G401 (cell line): ENCODE data around the gene RAB6D. TPM values are rescaled to one million over a fixed set of nuclear protein-coding genes. Genes with fewer than 3 reads are reported as not detected.
A peak's percentile ranks its signal among the peaks of the same experiment; 100 is the strongest.
"Not testable (repeated sequence)": the region's sequence is repeated elsewhere in the genome, so short reads cannot be mapped to it uniquely, and the experiment has no call there.

Experiments
- DNase-seq: peaks from one replicate; pipeline ENCODE4 v3.0.0-alpha.2; 2015; ENCODE audit warnings: low spot score
- in situ Hi-C: cut with HindIII; loops from 2 replicates; pipeline ENCODE4 v1.10.0; 2016; ENCODE audit warnings: low sequenced_read_pairs, mixed read lengths
- total RNA-seq: library from RNA; depleted of rRNA; stranded (reverse); fragments of >200 nt; shearing (Covaris generic); gene quantifications from 2 replicates; pipeline ENCODE4 v1.2.3, GENCODE V29; 2014; rRNA removed

The RAB6D gene
- total RNA-seq, 1 experiment from 2014 or later: not detected

- in situ Hi-C loops, DNase-seq: not testable (repeated sequence)
Observed at GRCh38 chr2:131368493-131369066, 4.6 kb upstream of the RAB6D start.

GRCh38 chr2:131367352-131367751 lies 3.4 kb upstream of the RAB6D start:
- in situ Hi-C loops: no loop called here
- DNase-seq: no peak

- no peak for DNase-seq
- in situ Hi-C loops: no loop called here
Observed at GRCh38 chr2:131366643-131367042, 2.7 kb upstream of the RAB6D start.

GRCh38 chr2:131365452-131365851 lies 1.5 kb upstream of the RAB6D start:
- in situ Hi-C loops: no loop called here
- no peak for DNase-seq

GRCh38 chr2:131363213-131363612 lies 755 bp downstream of the RAB6D start:
- DNase-seq, in situ Hi-C loops: not testable (repeated sequence)

- in situ Hi-C loops, DNase-seq: not testable (repeated sequence)
Observed at GRCh38 chr2:131361773-131362172, 2.2 kb downstream of the RAB6D start.

GRCh38 chr2:131353167-131353697 lies 10.7 kb downstream of the RAB6D start:
- in situ Hi-C loops, DNase-seq: not testable (repeated sequence)

GRCh38 chr2:131349021-131349420 lies 14.9 kb downstream of the RAB6D start:
- no peak for DNase-seq
- in situ Hi-C loops: no loop called here

- in situ Hi-C loops, DNase-seq: not testable (repeated sequence)
Observed at GRCh38 chr2:131347035-131347434, 16.9 kb downstream of the RAB6D start.

GRCh38 chr2:131339307-131339706 lies 24.7 kb downstream of the RAB6D start:
- in situ Hi-C loops, DNase-seq: not testable (repeated sequence)

GRCh38 chr2:131335319-131335718 lies 28.6 kb downstream of the RAB6D start:
- peak; percentile 33 for DNase-seq
- in situ Hi-C loops: not testable (repeated sequence)

- DNase-seq, in situ Hi-C loops: not testable (repeated sequence)
Observed at GRCh38 chr2:131332709-131333108, 31.3 kb downstream of the RAB6D start.

GRCh38 chr2:131331000-131331399 lies 33.0 kb downstream of the RAB6D start:
- in situ Hi-C loops, DNase-seq: not testable (repeated sequence)

GRCh38 chr2:131322209-131322608 lies 41.8 kb downstream of the RAB6D start:
- no peak for DNase-seq
- in situ Hi-C loops: no loop called here

- in situ Hi-C loops, DNase-seq: not testable (repeated sequence)
Observed at GRCh38 chr2:131321344-131321743, 42.6 kb downstream of the RAB6D start.

- in situ Hi-C loops, DNase-seq: not testable (repeated sequence)
Observed at GRCh38 chr2:131311001-131311400, 53.0 kb downstream of the RAB6D start.

Other genes with a start within 250 kb of the RAB6D start
- gene POTEE, start 154.6 kb downstream of the RAB6D start, total RNA-seq: 0.14 TPM in 1 of 2 replicates, not detected in the other
- gene TUBA3D, start 112.0 kb upstream of the RAB6D start, total RNA-seq: not detected in 2 replicates
- 138 and 230 TPM in 2 replicates for gene MZT2A, start 128.2 kb upstream of the RAB6D start, total RNA-seq
- 54.1 and 63.4 TPM in 2 replicates for gene CCDC74A, start 163.7 kb upstream of the RAB6D start, total RNA-seq